GM19395 (cell line): ENCODE results near the gene CRADD.

ENCODE experiments used
- ATAC-seq: cut with Tn5 transposase; IDR thresholded peaks from one replicate; pipeline ENCODE4 v1.9.1; 2021; ENCODE audit warnings: mild to moderate bottlenecking, moderate library complexity; ENCODE audit not compliant: unreplicated experiment

The CRADD gene

GRCh38 chr12:93670104-93670503 lies 7.1 kb upstream of the CRADD start:
- ATAC-seq = no peak

GRCh38 chr12:93671044-93671443 lies 6.1 kb upstream of the CRADD start:
- ATAC-seq = no peak

DNA sequence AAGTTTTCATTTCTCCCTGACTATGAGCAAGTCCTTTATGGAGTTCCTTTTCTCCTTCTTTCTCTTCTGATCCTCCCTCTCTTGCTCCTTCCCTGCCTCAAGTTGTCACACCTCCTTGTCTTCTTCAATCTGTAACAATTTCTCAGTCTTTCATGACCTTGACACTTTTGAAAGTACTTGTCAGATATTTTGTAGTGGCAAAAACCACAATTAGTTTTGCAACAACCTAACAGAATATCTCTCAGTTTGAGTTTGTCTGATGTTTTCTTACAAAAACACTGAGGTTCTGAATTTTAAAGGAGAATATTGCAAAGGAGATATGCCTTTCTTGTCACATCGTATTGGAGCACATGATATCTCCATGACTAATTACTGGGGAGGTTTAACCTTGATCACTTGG lies 4.1 kb upstream of the CRADD start:
- ATAC-seq = no peak

- ATAC-seq = no peak
Measured at GRCh38 chr12:93674386-93674785, 2.8 kb upstream of the CRADD start.

GRCh38 chr12:93676408-93677194 lies 574 bp upstream of the CRADD start:
- no peak for ATAC-seq

DNA sequence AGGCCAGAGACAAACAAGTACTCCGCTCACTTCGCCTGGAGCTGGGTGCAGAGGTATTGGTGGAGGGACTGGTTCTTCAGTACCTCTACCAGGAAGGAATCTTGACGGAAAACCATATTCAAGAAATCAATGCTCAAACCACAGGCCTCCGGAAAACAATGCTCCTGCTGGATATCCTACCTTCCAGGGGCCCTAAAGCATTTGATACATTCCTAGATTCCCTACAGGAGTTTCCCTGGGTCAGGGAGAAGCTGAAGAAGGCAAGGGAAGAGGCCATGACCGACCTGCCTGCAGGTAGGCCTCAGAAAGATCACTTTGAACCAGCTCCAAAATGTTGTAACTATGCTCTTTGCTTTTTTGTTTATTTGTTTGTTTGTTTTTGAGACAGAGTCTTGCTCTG lies 1.6 kb downstream of the CRADD start:
- no peak for ATAC-seq

GRCh38 chr12:93679308-93679925 lies 2.2 kb downstream of the CRADD start:
- ATAC-seq = no peak

GRCh38 chr12:93680006-93680405 lies 2.8 kb downstream of the CRADD start:
- ATAC-seq = no peak

- no peak for ATAC-seq
Measured at GRCh38 chr12:93682846-93683261, 5.7 kb downstream of the CRADD start.

GRCh38 chr12:93683410-93683809 lies 6.2 kb downstream of the CRADD start:
- ATAC-seq = no peak

DNA sequence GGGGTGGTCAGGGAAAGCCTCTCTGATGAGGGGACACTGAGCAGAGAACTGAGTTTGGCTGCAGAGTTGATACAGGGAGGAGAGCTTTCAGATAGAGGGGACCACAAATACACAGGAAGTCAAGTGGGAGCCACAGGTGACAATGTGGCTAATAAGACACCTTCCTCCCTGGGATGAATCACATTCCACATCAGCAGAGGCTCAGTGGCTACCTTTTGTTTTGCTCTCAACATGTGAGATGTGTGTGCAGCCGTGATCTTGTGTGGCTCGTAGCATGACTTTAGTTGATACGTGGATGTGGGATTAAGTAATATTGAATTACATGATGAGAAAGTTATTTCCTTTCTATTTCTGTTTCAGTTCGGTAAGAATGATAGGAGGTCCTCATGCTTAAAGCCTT lies 7.5 kb downstream of the CRADD start:
- ATAC-seq = no peak

GRCh38 chr12:93686572-93687356 lies 9.6 kb downstream of the CRADD start:
- no peak for ATAC-seq

GRCh38 chr12:93689076-93689834 lies 12.1 kb downstream of the CRADD start:
- ATAC-seq = no peak

DNA sequence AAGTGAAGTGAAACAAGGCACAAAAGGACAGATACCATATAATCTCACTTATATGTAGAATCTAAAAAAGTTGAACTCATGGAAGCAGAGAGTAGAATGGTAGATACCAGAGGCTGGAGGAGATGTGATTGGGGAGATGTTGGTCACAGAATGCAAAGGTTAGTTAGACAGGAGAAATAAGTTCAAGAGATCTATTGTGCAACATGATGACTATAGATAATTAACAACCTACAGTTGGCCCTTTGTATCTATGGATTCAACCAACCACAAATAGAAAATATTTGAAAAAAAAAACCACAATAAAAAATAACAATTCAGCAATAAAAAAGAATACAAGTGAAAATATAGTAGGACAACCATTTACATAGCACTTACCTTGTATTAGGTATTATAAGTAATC lies 19.3 kb downstream of the CRADD start:
- no peak for ATAC-seq

DNA sequence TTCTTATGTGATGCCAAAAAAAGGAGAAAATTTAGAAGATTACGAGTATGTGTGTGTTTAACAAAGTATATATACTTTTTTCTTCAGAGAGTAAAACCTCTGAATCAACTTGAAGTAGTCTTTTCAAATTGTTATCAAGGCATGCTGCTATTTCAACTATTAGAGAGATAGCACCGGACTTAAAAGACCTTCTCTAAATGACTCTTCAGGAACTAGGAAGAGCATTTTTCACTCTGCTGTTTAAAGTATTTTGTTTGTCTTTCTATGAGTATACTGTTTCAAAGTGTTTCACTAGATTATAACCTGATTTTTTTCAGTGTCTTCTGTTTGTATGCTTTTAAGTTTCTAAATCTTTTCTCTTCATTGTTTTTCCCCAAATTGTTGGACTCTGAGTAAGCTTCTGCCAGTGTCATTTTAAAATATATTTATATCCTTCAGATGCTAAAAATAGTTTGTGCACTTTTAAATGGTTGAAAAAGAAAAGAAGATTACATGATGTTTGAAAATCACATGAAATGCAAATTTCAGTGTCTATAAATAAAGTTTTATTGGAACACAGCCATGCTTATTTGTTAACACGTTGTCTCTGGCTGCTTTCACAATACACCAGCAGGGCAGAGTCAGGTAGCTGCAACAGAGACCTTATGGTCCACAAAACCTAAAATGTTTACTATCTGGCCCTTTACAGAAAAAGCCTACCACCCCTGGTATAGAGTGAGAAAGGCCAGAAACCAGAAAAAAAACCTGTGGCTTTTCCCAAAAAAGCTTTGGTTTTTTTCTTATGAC lies 21.3 kb downstream of the CRADD start:
- no peak for ATAC-seq

DNA sequence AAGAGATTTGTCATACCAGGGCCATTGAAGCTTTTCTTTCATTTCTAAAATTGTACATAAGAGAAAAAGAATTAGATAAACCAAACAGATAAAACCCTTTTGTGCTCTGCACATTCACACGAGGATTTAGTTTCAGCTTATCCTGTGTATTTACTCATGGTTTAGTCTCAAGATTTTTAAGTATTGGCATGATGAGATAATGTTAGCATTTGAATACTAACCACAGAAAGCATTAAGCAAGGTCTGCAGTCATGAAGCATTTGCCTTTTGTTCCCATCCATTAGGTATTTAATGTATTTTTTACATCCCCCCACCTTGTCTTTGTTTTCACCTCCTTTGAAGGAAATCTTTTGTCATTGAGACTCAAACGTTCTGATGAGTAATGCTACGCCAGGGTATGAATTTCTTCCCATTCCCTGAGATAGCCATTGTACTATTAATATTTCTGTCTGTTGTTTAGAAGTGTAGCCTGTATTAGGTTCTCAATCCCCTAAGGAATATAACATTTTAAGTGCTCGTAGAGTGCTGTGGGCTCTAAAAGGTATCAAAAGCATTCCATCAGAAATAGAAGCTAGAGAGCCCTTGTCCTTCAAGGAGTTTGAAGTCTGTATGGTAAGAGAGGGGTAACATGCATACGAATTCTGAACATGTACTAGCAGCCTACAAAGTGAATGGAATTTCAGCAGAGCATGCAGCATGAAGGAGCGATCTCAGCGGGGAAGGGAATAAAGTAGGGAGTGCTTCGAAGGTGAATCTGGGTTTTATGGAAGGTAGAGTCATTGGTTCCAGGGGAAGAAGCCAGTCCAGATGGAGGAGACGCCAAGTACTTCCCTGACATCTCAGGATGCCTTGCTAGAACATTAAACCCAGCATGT lies 22.3 kb downstream of the CRADD start:
- ATAC-seq = no peak

DNA sequence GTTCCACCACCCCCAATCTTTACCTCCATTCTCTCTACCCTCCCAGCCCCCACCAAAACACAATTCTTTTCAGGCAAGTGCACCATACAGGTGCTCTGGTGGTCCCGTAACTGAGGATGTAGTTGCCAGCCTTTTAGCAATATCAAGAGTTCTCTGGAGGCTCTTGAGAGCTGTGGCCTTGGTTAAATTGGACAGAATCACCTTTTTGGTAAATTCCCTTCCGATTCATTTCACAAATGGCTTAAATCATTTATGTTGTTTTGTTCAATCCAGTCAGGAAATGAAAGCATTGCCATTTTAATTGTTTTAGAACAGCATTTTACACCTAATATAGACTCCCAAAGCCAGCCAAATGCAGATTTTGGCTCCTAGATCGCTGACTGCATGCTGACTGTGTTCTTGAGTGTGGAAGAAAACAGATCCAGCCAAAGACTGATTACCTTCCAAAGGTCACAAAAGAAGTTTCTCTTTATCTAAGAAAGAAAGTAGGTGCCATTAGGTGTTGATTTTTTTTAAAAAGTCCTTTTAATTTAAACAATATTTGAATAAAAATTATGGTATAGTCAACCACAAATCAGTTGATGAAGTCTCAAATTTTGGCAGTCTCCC lies 25.6 kb downstream of the CRADD start:
- ATAC-seq = no peak

DNA sequence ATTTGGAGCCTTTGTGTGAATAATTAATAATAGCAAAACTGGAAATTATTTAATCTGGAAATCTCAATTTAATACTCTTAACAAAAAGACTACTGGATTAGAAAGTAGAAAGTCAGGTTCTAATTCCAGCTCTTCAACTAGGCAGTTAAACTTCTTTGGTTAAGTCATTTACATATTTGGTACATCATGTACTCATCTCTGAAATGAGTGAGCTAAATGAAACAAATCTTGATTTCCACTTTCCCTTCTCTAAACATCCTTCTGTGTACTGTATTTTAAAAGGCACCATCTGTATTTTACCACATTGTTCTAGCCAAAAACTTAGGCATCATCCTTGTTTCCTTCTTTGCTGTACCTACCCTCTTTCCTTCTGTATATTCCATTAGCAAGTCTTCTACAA lies 26.9 kb downstream of the CRADD start:
- peak; percentile 60 for ATAC-seq

GRCh38 chr12:93704625-93705024 lies 27.4 kb downstream of the CRADD start:
- no peak for ATAC-seq
